Measurements from ENCODE around the gene MR1.
"Not testable (repeated sequence)": the region's sequence is repeated elsewhere in the genome, so short reads cannot be mapped to it uniquely, and the experiment has no call there.

MR1 gene

DNA sequence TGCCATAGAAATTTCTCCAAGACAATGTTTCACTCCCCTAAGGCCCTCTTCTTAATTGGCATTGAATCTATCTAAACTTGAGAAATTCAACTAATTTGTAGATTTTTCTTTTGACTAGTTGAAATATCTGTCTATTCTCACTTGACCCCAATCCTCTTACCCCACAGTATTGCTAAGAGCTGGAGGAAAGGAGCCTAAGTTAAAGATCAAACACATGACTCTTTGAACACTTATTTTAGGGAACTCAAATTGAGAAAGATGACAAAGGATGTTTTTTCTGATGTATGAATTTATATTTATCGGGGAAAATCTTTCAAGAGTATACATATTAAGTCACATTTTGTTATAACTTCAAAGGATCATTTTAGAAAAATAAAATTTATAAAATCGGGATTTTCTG is 3.6 kb downstream of the MR1 start:
- peaks cover 13% of the 10 kb centered on the region for H3K4me1 ChIP-seq (ENCODE audit: control insufficient read depth, insufficient read depth, low read length)
- no peak overlapping the region for H3K27ac ChIP-seq (ENCODE audit: low read depth, low read length)
- no peak overlapping the region for H3K4me3 ChIP-seq (ENCODE audit: low read length)
- no peak overlapping the region for H3K9ac ChIP-seq (ENCODE audit: low read length)
- no peaks in the 10 kb centered on the region for H3K27me3 ChIP-seq (ENCODE audit: control insufficient read depth, insufficient read depth, low read length)
- no peaks in the 10 kb centered on the region for H3K36me3 ChIP-seq (ENCODE audit: control insufficient read depth, insufficient read depth, low read length)

DNA sequence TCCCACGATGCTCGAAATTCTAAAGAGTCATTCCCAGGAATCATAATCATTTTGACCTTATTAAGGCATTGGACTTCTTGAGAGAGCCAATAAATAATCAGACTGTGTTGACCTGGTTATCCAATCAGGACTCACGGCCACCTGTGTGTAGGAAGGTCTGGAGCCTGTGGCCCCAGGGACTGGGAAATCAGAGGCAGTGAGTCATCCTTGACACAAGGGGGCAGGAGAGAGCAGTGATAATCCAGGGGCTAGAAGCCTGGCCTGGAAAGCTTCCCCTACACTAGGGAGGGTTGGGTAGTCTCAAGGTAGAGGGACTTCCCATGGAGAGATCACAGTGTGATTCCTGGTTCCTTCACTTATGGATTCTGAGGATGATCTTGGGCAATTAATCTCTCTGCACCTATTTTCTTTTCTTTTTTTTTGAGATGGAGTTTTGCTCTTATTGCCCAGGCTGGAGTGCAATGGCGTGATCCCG is 4.7 kb downstream of the MR1 start:
- H3K36me3 ChIP-seq (ENCODE audit: control insufficient read depth, insufficient read depth, low read length): no peaks in the 10 kb centered on the region
- H3K4me1 ChIP-seq (ENCODE audit: control insufficient read depth, insufficient read depth, low read length): peaks cover 7% of the 10 kb centered on the region
- no peaks in the 10 kb centered on the region for H3K27me3 ChIP-seq (ENCODE audit: control insufficient read depth, insufficient read depth, low read length)
- no peak overlapping the region for H3K9ac ChIP-seq (ENCODE audit: low read length)
- H3K27ac ChIP-seq (ENCODE audit: low read depth, low read length): no peak overlapping the region
- H3K4me3 ChIP-seq (ENCODE audit: low read length): no peak overlapping the region

DNA sequence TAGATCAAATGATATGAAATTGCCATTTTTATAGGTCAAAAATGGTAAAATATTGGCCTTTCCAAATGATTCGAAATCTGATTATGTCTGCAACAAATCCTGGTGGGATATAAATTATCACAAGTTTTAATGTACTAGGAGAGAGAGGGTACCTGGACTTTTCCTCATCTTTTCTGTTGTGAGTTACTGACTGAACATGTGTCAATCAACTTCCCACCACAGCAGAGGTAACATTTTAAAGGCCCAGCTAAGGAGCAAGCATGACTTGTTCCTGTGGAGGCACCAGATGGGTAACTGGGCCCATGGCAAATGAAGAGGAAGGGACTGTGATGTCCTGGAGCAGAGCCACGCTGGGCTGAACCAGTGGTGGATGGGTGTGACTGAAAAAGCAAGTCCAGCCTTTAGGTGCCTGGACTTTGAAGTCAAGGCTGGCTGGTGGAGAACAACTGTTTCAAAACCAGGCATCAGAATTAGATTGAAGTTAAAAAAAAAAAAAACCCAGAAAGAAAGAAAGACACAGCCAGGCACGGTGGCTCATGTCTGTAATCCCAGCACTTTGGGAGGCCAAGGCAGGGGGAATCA is 6.6 kb downstream of the MR1 start:
- no peaks in the 10 kb centered on the region for H3K4me1 ChIP-seq (ENCODE audit: control insufficient read depth, insufficient read depth, low read length)
- no peaks in the 10 kb centered on the region for H3K27me3 ChIP-seq (ENCODE audit: control insufficient read depth, insufficient read depth, low read length)
- no peaks in the 10 kb centered on the region for H3K36me3 ChIP-seq (ENCODE audit: control insufficient read depth, insufficient read depth, low read length)
- H3K4me3 ChIP-seq (ENCODE audit: low read length): no peak overlapping the region
- H3K27ac ChIP-seq (ENCODE audit: low read depth, low read length): no peak overlapping the region
- no peak overlapping the region for H3K9ac ChIP-seq (ENCODE audit: low read length)

DNA sequence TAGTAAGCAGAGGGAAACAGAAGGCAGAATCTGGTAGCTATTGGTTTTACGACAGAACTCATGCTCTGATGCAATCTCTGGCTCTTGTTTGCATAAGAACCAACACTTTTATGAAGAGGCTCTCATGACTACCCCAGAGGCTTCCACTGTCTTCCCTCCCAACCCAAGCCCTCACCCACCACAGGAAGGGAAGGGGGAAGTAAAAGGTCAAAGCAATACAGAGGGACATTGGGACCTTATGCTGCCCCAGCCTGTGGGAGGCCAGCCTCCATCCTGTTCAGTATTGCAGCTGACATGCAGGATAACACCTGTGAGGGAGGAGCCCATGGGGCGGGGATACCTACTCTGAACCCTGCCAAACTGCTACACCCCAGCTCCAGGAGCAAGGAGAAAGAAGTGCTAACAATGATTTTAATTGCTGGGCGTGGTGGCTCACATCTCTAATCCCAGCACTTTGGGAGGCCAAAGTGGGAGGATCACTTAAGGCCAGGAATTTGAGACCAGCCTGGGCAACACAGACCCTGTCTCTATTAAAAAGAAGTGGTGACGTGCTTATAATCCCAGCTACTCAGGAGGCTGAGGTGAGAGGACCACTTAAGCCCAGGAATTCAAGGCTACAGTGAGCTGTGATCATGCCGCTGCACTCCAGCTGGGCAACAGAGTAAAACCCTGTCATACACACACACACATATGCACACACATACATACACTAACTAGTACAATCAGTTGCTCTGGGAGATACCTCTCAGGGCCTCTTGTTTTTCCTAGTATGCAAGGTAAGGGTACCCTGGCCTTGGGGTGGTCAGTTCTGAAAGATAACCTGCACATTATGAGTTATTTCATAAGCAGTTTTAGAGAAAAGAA is 9.5 kb downstream of the MR1 start:
- H3K27me3 ChIP-seq (ENCODE audit: control insufficient read depth, insufficient read depth, low read length): no peaks in the 10 kb centered on the region
- H3K27ac ChIP-seq (ENCODE audit: low read depth, low read length): no peak overlapping the region
- no peaks in the 10 kb centered on the region for H3K36me3 ChIP-seq (ENCODE audit: control insufficient read depth, insufficient read depth, low read length)
- no peak overlapping the region for H3K4me3 ChIP-seq (ENCODE audit: low read length)
- H3K9ac ChIP-seq (ENCODE audit: low read length): no peak overlapping the region
- no peaks in the 10 kb centered on the region for H3K4me1 ChIP-seq (ENCODE audit: control insufficient read depth, insufficient read depth, low read length)

DNA sequence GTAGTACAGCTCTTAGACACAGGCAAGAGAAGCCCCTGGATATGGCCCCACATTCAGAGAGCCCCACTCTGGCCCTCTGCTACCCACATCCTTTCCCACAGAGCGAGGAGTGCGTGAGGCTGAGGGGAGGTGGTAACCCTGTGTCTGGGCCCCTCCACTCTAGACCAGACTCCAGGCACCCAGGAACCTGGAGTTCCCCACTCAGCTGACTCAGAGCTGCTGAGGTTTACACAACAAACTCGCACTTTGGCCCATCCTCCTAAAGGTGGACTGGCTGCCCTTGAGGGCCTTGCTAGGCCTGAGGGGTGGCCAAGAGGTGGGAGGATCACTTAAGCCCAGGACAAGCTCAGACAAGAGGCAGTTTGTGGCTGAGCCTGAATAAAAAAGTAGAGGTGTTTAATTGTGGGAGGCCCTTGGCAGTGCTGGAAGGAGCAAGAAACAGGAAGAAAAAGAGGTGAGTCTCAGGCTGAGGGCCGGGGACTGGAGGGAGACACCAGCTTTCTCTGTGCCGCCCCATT is 10.7 kb downstream of the MR1 start:
- no peak overlapping the region for H3K27ac ChIP-seq (ENCODE audit: low read depth, low read length)
- no peaks in the 10 kb centered on the region for H3K27me3 ChIP-seq (ENCODE audit: control insufficient read depth, insufficient read depth, low read length)
- H3K9ac ChIP-seq (ENCODE audit: low read length): no peak overlapping the region
- H3K4me3 ChIP-seq (ENCODE audit: low read length): no peak overlapping the region
- no peaks in the 10 kb centered on the region for H3K4me1 ChIP-seq (ENCODE audit: control insufficient read depth, insufficient read depth, low read length)
- H3K36me3 ChIP-seq (ENCODE audit: control insufficient read depth, insufficient read depth, low read length): no peaks in the 10 kb centered on the region

DNA sequence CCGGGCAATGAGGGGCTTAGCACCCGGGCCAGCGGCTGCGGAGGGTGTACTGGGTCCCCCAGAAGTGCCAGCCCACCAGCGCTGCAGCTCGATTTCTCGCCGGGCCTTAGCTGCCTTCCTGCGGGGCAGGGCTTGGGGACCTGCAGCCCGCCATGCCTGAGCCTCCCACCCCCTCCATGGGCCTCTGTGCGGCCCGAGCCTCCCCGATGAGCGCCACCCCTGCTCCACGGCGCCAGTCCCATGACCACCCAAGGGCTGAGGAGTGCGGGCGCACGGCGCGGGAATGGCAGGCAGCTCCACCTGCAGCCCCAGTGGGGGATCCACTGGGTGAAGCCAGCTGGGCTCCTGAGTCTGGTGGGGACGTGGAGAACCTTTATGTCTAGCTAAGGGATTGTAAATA is 12.2 kb downstream of the MR1 start:
- H3K4me1 ChIP-seq (ENCODE audit: control insufficient read depth, insufficient read depth, low read length); H3K9ac ChIP-seq (ENCODE audit: low read length); H3K4me3 ChIP-seq (ENCODE audit: low read length); H3K27ac ChIP-seq (ENCODE audit: low read depth, low read length); H3K27me3 ChIP-seq (ENCODE audit: control insufficient read depth, insufficient read depth, low read length); H3K36me3 ChIP-seq (ENCODE audit: control insufficient read depth, insufficient read depth, low read length): not testable (repeated sequence)

DNA sequence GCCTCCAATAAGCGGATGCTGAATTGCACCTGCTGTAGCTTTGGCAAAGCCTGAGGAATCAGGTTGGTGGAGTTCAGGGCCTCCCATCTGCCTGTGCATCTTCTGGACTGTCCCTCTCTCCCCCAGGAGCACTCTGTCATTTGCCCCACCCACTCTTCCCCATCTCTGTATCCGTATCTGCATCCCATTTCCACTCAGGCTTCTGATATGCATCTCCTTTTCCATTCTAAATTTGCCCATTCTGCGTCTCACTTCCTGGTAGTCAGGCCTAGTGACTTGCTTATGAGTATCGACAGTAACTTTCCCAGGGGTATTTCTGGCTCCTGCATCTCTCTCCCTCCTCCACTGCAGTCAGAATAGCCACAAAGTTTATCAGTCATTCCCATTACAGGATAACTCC is 15.6 kb downstream of the MR1 start:
- Histone ChIP-seq H3K27me3 (ENCODE audit: control insufficient read depth, insufficient read depth, low read length) (no peaks in the 10 kb centered on the region), H3K4me3 (ENCODE audit: low read length) (no peak overlapping the region), H3K9ac (ENCODE audit: low read length) (no peak overlapping the region), H3K4me1 (ENCODE audit: control insufficient read depth, insufficient read depth, low read length) (no peaks in the 10 kb centered on the region), H3K36me3 (ENCODE audit: control insufficient read depth, insufficient read depth, low read length) (peaks cover 3% of the 10 kb centered on the region), H3K27ac (ENCODE audit: low read depth, low read length) (no peak overlapping the region)

DNA sequence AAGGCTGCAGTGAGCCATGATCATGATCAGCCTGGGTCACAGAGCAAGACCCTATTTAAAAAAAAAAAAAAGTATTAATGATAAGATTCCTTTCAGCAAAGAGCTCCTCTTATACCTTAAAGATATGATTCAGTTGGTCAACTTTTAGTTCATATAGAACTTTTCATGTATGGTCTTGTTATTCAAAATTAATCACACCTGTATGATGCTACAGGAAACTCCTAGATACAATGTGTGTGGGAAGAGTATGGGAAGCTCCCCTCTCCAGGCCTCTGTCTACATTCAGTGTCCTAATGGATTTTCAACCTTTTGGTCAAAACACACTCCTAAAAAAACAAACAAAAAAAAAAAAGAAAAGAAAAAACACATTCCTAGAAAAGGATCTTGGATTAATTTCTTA is 17.1 kb downstream of the MR1 start:
- Histone ChIP-seq H3K4me1 (ENCODE audit: control insufficient read depth, insufficient read depth, low read length) (no peaks in the 10 kb centered on the region), H3K36me3 (ENCODE audit: control insufficient read depth, insufficient read depth, low read length) (peaks cover 3% of the 10 kb centered on the region), H3K27ac (ENCODE audit: low read depth, low read length) (no peak overlapping the region), H3K4me3 (ENCODE audit: low read length) (no peak overlapping the region), H3K27me3 (ENCODE audit: control insufficient read depth, insufficient read depth, low read length) (no peaks in the 10 kb centered on the region), H3K9ac (ENCODE audit: low read length) (no peak overlapping the region)

DNA sequence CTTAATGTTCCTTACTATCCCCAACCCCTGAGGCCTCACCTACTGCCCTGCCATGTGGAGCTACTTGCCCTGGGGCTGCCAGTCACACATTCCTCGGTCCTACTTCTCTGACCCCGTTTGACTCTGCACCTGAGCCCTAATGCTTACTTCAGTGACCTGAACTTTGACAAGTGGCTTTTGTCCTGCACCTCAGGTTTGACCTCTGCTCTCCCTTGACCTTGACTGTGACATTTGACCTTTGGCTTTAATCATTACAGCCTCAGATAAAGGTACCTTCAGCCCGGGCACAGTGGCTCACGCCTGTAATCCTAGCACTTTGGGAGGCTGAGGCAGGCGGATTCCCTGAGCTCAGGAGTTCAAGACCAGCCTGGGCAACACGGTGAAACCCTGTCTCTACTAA is 22.8 kb downstream of the MR1 start:
- Histone ChIP-seq H3K36me3 (ENCODE audit: control insufficient read depth, insufficient read depth, low read length) (peaks cover 3% of the 10 kb centered on the region), H3K27ac (ENCODE audit: low read depth, low read length) (peak overlapping the region; percentile 17), H3K27me3 (ENCODE audit: control insufficient read depth, insufficient read depth, low read length) (no peaks in the 10 kb centered on the region), H3K9ac (ENCODE audit: low read length) (no peak overlapping the region), H3K4me1 (ENCODE audit: control insufficient read depth, insufficient read depth, low read length) (no peaks in the 10 kb centered on the region), H3K4me3 (ENCODE audit: low read length) (no peak overlapping the region)

DNA sequence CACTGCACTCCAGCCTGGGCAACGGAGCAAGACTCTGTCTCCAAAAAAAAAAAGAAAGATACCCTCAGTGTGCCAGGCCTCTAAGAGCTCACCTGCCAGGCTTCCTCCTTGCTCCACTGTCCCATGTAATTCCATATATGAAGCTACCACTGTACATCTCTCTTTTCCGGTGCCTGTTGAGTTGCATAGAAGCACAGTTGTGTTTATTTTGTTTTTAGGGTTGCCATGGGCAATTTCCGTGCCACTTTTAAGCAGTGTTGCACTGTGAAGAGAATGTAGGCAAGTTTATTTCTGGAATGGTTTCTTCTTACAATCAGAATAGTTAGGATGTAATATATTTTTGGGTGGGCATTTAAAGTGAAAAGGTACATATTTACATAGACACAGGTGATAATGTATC is 23.3 kb downstream of the MR1 start:
- Histone ChIP-seq H3K9ac (ENCODE audit: low read length) (no peak overlapping the region), H3K4me1 (ENCODE audit: control insufficient read depth, insufficient read depth, low read length) (no peaks in the 10 kb centered on the region), H3K36me3 (ENCODE audit: control insufficient read depth, insufficient read depth, low read length) (peaks cover 3% of the 10 kb centered on the region), H3K4me3 (ENCODE audit: low read length) (no peak overlapping the region), H3K27ac (ENCODE audit: low read depth, low read length) (peak overlapping the region; percentile 17), H3K27me3 (ENCODE audit: control insufficient read depth, insufficient read depth, low read length) (no peaks in the 10 kb centered on the region)

DNA sequence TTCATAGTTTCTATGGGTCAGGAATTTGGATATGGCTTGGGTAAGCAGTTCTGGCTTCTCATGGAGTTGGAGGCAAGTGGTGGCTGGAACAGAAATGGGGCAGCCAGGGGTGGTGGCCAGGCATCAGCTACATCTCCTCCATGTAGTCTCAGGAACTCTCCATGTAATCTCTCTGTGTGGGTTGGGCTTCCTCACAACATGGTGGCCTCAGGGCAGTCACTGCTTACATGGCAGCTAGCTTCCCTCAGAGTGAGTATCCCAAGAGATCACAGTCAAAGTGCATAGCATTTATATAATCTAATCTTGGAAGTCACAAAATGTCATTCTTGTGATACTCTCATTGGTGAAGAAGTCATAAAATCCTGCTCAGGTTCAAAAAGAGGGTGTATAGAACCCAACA is 25.7 kb downstream of the MR1 start:
- Histone ChIP-seq H3K36me3 (ENCODE audit: control insufficient read depth, insufficient read depth, low read length) (no peaks in the 10 kb centered on the region), H3K27me3 (ENCODE audit: control insufficient read depth, insufficient read depth, low read length) (no peaks in the 10 kb centered on the region), H3K9ac (ENCODE audit: low read length) (no peak overlapping the region), H3K27ac (ENCODE audit: low read depth, low read length) (no peak overlapping the region), H3K4me1 (ENCODE audit: control insufficient read depth, insufficient read depth, low read length) (no peaks in the 10 kb centered on the region), H3K4me3 (ENCODE audit: low read length) (no peak overlapping the region)

DNA sequence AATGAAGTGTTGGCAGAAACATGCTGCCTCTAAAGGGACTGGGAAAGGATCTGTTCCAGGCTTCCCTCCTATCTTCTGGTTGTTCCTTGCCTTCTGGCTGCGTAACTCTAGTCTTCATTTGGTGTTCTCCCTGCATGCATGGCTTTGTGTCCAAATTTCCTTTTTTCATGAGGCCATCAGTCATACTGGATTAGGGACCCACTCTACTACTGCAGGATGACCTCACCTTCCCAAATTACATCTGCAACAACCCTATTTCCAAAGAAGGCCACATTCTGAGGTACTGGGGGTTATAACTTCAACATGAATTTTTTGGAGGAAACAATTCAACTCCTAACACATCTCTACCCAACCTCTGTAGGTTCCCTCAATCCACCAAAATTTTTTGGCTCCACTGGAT is 26.3 kb downstream of the MR1 start:
- H3K4me1 ChIP-seq (ENCODE audit: control insufficient read depth, insufficient read depth, low read length): no peaks in the 10 kb centered on the region
- H3K27me3 ChIP-seq (ENCODE audit: control insufficient read depth, insufficient read depth, low read length): no peaks in the 10 kb centered on the region
- no peak overlapping the region for H3K4me3 ChIP-seq (ENCODE audit: low read length)
- H3K9ac ChIP-seq (ENCODE audit: low read length): no peak overlapping the region
- H3K36me3 ChIP-seq (ENCODE audit: control insufficient read depth, insufficient read depth, low read length): no peaks in the 10 kb centered on the region
- no peak overlapping the region for H3K27ac ChIP-seq (ENCODE audit: low read depth, low read length)

DNA sequence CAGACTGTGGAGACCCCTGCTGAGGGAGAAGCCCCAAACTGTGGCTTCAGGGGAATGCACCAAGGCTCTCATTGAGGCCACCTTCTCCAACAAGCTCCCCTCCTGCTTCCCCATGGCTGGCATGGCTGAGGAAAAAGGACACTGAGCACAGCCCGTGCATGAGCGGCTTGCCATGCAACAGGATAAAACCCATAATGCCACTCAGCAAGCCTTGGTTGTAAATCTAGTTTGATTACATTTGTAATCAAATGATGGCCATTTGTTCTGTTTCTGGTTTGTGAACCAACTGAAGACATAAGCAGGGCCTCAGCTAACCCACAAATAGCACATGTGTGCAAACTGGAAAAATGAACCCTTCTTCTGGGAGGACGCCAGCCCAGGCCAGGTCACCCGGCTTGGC is 27.2 kb downstream of the MR1 start:
- not testable (repeated sequence) for H3K27ac ChIP-seq (ENCODE audit: low read depth, low read length); H3K4me3 ChIP-seq (ENCODE audit: low read length); H3K27me3 ChIP-seq (ENCODE audit: control insufficient read depth, insufficient read depth, low read length); H3K4me1 ChIP-seq (ENCODE audit: control insufficient read depth, insufficient read depth, low read length); H3K36me3 ChIP-seq (ENCODE audit: control insufficient read depth, insufficient read depth, low read length); H3K9ac ChIP-seq (ENCODE audit: low read length)
